PC-3 (cell line): Measurements from ENCODE around the gene EXD3. TPM values are rescaled to one million over a fixed set of nuclear protein-coding genes. Genes with fewer than 3 reads are reported as not detected.
"Not testable (repeated sequence)": the region's sequence is repeated elsewhere in the genome, so short reads cannot be mapped to it uniquely, and the experiment has no call there.

Source experiments
- ATAC-seq: fragments of 200-7000 bp; cut with Tn5 transposase; 2 replicates; pipeline ENCODE4 v1.9.1; 2020; ENCODE audit warnings: mild to moderate bottlenecking, moderate library complexity
- BruUV-seq: library from RNA; stranded (reverse); fragments of 400-500 nt; replicated peaks from 2 replicates; lab custom pipeline; 2021; lab: Mats Ljungman, UMichigan
- CTCF ChIA-PET: fragments of 300-600 bp; sonication (Branson Sonifier 250); formaldehyde crosslinking; loops from one replicate; lab custom pipeline; 2022; ENCODE audit warnings: antibody characterized with exemption; lab: Charles Lee
- POLR2A ChIA-PET: fragments of 300-600 bp; sonication (Branson Sonifier 250); formaldehyde crosslinking; loops from one replicate; lab custom pipeline; 2022; ENCODE audit warnings: antibody characterized with exemption; ENCODE audit not compliant: unreplicated experiment; lab: Charles Lee
- DNase-seq: peaks from one replicate; pipeline ENCODE4 v3.0.0-alpha.2; 2015
- H2AFZ ChIP-seq: fragments of 300-600 bp; sonication (generic); 2 replicates; pipeline ENCODE4 v1.6.0; 2016; ENCODE audit warnings: antibody characterized with exemption, low read length
- H3F3A ChIP-seq: fragments of 300-600 bp; sonication (generic); one replicate; pipeline ENCODE4 v1.6.0; 2017; ENCODE audit warnings: antibody characterized with exemption, low read length, control low read depth, mild to moderate bottlenecking; ENCODE audit not compliant: unreplicated experiment
- H3K27ac ChIP-seq: fragments of 300-600 bp; sonication (generic); 2 replicates; pipeline ENCODE4 v1.5.1; 2016; ENCODE audit warnings: mild to moderate bottlenecking, low read length
- H3K27me3 ChIP-seq: fragments of 300-600 bp; sonication (generic); 2 replicates; pipeline ENCODE4 v1.6.1; 2016; ENCODE audit warnings: low read length, mixed read lengths
- H3K36me3 ChIP-seq: fragments of 300-600 bp; sonication (generic); 2 replicates; pipeline ENCODE4 v1.6.1; 2016; ENCODE audit warnings: low read depth, mixed run types, low read length, mixed read lengths
- H3K4me1 ChIP-seq: fragments of 300-600 bp; sonication (generic); 2 replicates; pipeline ENCODE4 v1.5.1; 2016; ENCODE audit warnings: low read length; ENCODE audit not compliant: insufficient read depth
- H3K4me2 ChIP-seq: fragments of 300-600 bp; sonication (generic); 2 replicates; pipeline ENCODE4 v1.6.0; 2016; ENCODE audit warnings: low read length
- H3K4me3 ChIP-seq: fragments of 300-600 bp; sonication (generic); 2 replicates; pipeline ENCODE4 v1.5.1; 2016; ENCODE audit warnings: mild to moderate bottlenecking, low read length, mixed read lengths
- H3K79me2 ChIP-seq: fragments of 300-600 bp; sonication (generic); 2 replicates; pipeline ENCODE4 v1.6.1; 2017; ENCODE audit warnings: low read length, mixed read lengths
- H3K9ac ChIP-seq: fragments of 300-600 bp; sonication (generic); 2 replicates; pipeline ENCODE4 v1.6.0; 2016; ENCODE audit warnings: mild to moderate bottlenecking, low read length
- H3K9me2 ChIP-seq: fragments of 300-600 bp; sonication (generic); replicated peaks from 2 replicates; pipeline ENCODE4 v1.6.1; 2016; ENCODE audit warnings: mixed run types, low read length, mixed read lengths
- H3K9me3 ChIP-seq: fragments of 300-600 bp; sonication (generic); 2 replicates; pipeline ENCODE4 v1.6.1; 2016; ENCODE audit warnings: low read length, mixed read lengths
- H4K20me1 ChIP-seq: fragments of 300-600 bp; sonication (generic); 2 replicates; pipeline ENCODE4 v1.6.1; 2016; ENCODE audit warnings: low read length, mixed read lengths
- EZH2 ChIP-seq: fragments of 300-600 bp; sonication (generic); IDR thresholded peaks from one replicate; pipeline ENCODE4 v1.6.1; 2017; ENCODE audit warnings: antibody characterized with exemption, mild to moderate bottlenecking, low read length; ENCODE audit not compliant: unreplicated experiment
- EZH2phosphoT487 ChIP-seq: fragments of 300-600 bp; sonication (generic); IDR thresholded peaks from 2 replicates; pipeline ENCODE4 v1.6.1; 2018; ENCODE audit warnings: mild to moderate bottlenecking, antibody characterized with exemption, low read length, borderline replicate concordance
- intact Hi-C: fragments of 100-400 bp; cut with micrococcal nuclease; formaldehyde crosslinking; loops from 2 replicates; pipeline ENCODE4 v1.9.0; 2023
- total RNA-seq: library from RNA; depleted of rRNA; stranded (reverse); fragments of >200 nt; gene quantifications from 2 replicates; pipeline ENCODE4 v1.2.3, GENCODE V29; 2014
- TF ChIP-seq, protein P1 (sequence below): fragments of 300-600 bp; sonication (generic); conservative IDR thresholded peaks from 2 replicates; pipeline ENCODE4 v1.5.1; 2017; ENCODE audit warnings: antibody characterized with exemption, low read depth, mild to moderate bottlenecking, low read length

Gene EXD3
- total RNA-seq, 1 experiment from 2014 or later = 1.9 TPM

GRCh38 chr9:137341227-137341626, 81.7 kb downstream of the EXD3 start:
- no TSS peak for BruUV-seq
- Histone ChIP-seq H3K27ac (no peak overlapping the region), H3K9me3 (no peaks in the 10 kb centered on the region), H3K79me2 (no peaks in the 10 kb centered on the region), H3K36me3 (no peaks in the 10 kb centered on the region), H3K9ac (no peak overlapping the region), H3K27me3 (no peaks in the 10 kb centered on the region), H3K4me3 (no peak overlapping the region), H3K4me1 (no peaks in the 10 kb centered on the region), H2AFZ (no peak overlapping the region), H3F3A (no peaks in the 10 kb centered on the region), H3K9me2 (no peaks in the 10 kb centered on the region), H4K20me1 (no peaks in the 10 kb centered on the region), H3K4me2 (no peak overlapping the region)
- ATAC-seq = no peak
- TF ChIP-seq EZH2 = no peak
- no peak for TF ChIP-seq EZH2phosphoT487
- TF ChIP-seq, protein P1, sequence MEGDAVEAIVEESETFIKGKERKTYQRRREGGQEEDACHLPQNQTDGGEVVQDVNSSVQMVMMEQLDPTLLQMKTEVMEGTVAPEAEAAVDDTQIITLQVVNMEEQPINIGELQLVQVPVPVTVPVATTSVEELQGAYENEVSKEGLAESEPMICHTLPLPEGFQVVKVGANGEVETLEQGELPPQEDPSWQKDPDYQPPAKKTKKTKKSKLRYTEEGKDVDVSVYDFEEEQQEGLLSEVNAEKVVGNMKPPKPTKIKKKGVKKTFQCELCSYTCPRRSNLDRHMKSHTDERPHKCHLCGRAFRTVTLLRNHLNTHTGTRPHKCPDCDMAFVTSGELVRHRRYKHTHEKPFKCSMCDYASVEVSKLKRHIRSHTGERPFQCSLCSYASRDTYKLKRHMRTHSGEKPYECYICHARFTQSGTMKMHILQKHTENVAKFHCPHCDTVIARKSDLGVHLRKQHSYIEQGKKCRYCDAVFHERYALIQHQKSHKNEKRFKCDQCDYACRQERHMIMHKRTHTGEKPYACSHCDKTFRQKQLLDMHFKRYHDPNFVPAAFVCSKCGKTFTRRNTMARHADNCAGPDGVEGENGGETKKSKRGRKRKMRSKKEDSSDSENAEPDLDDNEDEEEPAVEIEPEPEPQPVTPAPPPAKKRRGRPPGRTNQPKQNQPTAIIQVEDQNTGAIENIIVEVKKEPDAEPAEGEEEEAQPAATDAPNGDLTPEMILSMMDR = no peak
- intact Hi-C loops = no loop called here
- ChIA-PET CTCF (no interaction called here), POLR2A (no interaction called here)
- no peak for DNase-seq

- POLR2A ChIA-PET, DNase-seq, H3K79me2 ChIP-seq, H3K27me3 ChIP-seq, H3K4me3 ChIP-seq, ATAC-seq, H3K9me3 ChIP-seq, CTCF ChIA-PET, H2AFZ ChIP-seq, H3K27ac ChIP-seq, H3K4me1 ChIP-seq, H3K9me2 ChIP-seq, H3F3A ChIP-seq, H4K20me1 ChIP-seq, intact Hi-C loops, H3K36me3 ChIP-seq, H3K9ac ChIP-seq, BruUV-seq, H3K4me2 ChIP-seq: not testable (repeated sequence)
Observed at GRCh38 chr9:137339908-137340462, 83.0 kb downstream of the EXD3 start.

DNA sequence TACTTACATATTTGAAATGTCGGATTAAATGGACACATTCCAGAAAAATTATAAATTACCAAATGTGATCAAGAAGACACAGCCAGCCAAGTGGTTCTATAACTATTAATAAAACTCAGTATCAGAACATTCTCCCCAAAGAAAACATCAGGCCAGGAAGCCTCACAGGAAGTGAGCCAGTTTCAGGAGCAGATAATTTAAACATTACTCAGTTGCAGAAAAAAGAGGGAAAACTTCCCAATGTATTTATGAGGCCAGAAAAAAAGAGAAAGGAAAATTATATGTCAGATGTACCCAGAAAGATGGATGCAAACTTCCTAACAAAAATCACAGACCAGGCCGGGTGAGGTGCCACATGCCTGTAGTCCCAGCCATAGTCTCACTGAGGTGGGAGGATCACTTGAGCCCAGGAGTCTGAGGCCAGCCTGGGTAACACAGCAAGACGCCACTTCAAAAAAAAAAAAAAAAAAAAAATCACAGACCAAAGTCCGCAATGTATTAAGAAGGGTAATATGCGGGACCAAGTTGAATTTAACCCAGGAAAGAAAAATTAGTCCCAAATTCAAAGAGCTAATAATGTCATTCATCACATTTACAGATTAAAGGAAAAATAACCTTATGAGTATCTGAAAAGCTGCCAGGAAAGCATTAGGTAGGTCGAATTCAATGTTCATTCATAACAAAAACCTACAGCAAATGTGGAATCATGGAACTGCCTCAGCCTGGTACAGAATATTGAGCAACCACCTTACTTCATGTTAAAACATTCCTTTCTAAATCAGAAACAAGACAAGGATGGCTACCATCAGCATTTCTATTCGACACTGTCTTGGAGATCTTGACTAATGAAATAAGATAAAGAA, 83.7 kb downstream of the EXD3 start:
- H3K4me3 ChIP-seq = no peak overlapping the region
- H3K27ac ChIP-seq = no peak overlapping the region
- DNase-seq = no peak
- no peaks in the 10 kb centered on the region for H3K9me3 ChIP-seq
- CTCF ChIA-PET = no interaction called here
- ATAC-seq = no peak
- H3K9me2 ChIP-seq = no peaks in the 10 kb centered on the region
- no peaks in the 10 kb centered on the region for H3F3A ChIP-seq
- no TSS peak for BruUV-seq
- no peak overlapping the region for H2AFZ ChIP-seq
- H3K79me2 ChIP-seq = no peaks in the 10 kb centered on the region
- POLR2A ChIA-PET = no interaction called here
- H3K4me1 ChIP-seq = no peaks in the 10 kb centered on the region
- H3K36me3 ChIP-seq = no peaks in the 10 kb centered on the region
- no peak overlapping the region for H3K9ac ChIP-seq
- H3K27me3 ChIP-seq = no peaks in the 10 kb centered on the region
- intact Hi-C loops = no loop called here
- no peak overlapping the region for H3K4me2 ChIP-seq
- H4K20me1 ChIP-seq = no peaks in the 10 kb centered on the region
- TF ChIP-seq, protein P1 = no peak
- no peak for TF ChIP-seq EZH2
